Neural cell (in vitro differentiated cells): ENCODE data around the gene TRIM62. TPM values are rescaled to one million over a fixed set of nuclear protein-coding genes. Genes with fewer than 3 reads are reported as not detected.

Experiments
- H2AFZ ChIP-seq: fragments of 200-600, 300-800 bp; sonication (generic), shearing (Covaris generic); 2 replicates; pipeline ENCODE4 v1.6.0; 2014; ENCODE audit warnings: low read depth, mild to moderate bottlenecking, antibody characterized with exemption, low read length, moderate library complexity
- H3F3A ChIP-seq: fragments of 200-600 bp; shearing (Covaris generic); 2 replicates; pipeline ENCODE4 v1.6.1; 2016; ENCODE audit warnings: mild to moderate bottlenecking, moderate library complexity, mixed read lengths, antibody characterized with exemption, low read length; ENCODE audit not compliant: insufficient read depth, poor library complexity, severe bottlenecking
- H3K27ac ChIP-seq: fragments of 200-600, 300-800 bp; sonication (generic), shearing (Covaris generic); 2 replicates; pipeline ENCODE4 v1.5.1; 2014; ENCODE audit warnings: mild to moderate bottlenecking, low read length, moderate library complexity
- H3K27me3 ChIP-seq: fragments of 300-800, 200-600 bp; sonication (generic), shearing (Covaris generic); 2 replicates; pipeline ENCODE4 v1.6.0; 2014; ENCODE audit warnings: mild to moderate bottlenecking, low read depth, low read length, moderate library complexity; ENCODE audit not compliant: insufficient read depth
- H3K36me3 ChIP-seq: fragments of 300-800, 200-600 bp; sonication (generic), shearing (Covaris generic); 2 replicates; pipeline ENCODE4 v1.5.1; 2014; ENCODE audit warnings: mild to moderate bottlenecking, antibody characterized with exemption, low read length, moderate library complexity; ENCODE audit not compliant: insufficient read depth
- H3K4me2 ChIP-seq: fragments of 300-800, 200-600 bp; sonication (generic), shearing (Covaris generic); 2 replicates; pipeline ENCODE4 v1.6.0; 2014; ENCODE audit warnings: mild to moderate bottlenecking, low read length
- H3K4me3 ChIP-seq: fragments of 300-800, 200-600 bp; sonication (generic), shearing (Covaris generic); 2 replicates; pipeline ENCODE4 v1.5.1; 2014; ENCODE audit warnings: mild to moderate bottlenecking, low read length, moderate library complexity
- H3K79me2 ChIP-seq: fragments of 200-600 bp; shearing (Covaris generic); replicated peaks from 2 replicates; pipeline ENCODE4 v1.6.0; 2014; ENCODE audit warnings: mild to moderate bottlenecking, low read length, moderate library complexity; ENCODE audit not compliant: insufficient read depth
- H3K9ac ChIP-seq: fragments of 300-800, 200-600 bp; sonication (generic), shearing (Covaris generic); 2 replicates; pipeline ENCODE4 v1.6.1; 2016; ENCODE audit warnings: mild to moderate bottlenecking, low read length, mixed read lengths
- H3K9me2 ChIP-seq: fragments of 200-600 bp; shearing (Covaris generic); 2 replicates; pipeline ENCODE4 v1.6.1; 2016; ENCODE audit warnings: mild to moderate bottlenecking, low read length, mixed read lengths; ENCODE audit not compliant: insufficient read depth
- H3K9me3 ChIP-seq: fragments of 200-600, 300-800 bp; sonication (generic), shearing (Covaris generic); 2 replicates; pipeline ENCODE4 v1.6.1; 2016; ENCODE audit warnings: mild to moderate bottlenecking, mixed run types, low read length, moderate library complexity, mixed read lengths
- H4K20me1 ChIP-seq: fragments of 200-600 bp; shearing (Covaris generic); 2 replicates; pipeline ENCODE4 v1.6.1; 2016; ENCODE audit warnings: mild to moderate bottlenecking, mixed run types; ENCODE audit not compliant: insufficient read depth
- EP300 ChIP-seq: fragments of 450-650 bp; conservative IDR thresholded peaks from 2 replicates; pipeline ENCODE4 v1.6.1; 2014; ENCODE audit warnings: antibody characterized with exemption, mild to moderate bottlenecking, moderate library complexity; ENCODE audit not compliant: poor library complexity, severe bottlenecking
- EZH2 ChIP-seq: fragments of 200-600, 300-800 bp; shearing (Covaris generic), sonication (generic); IDR thresholded peaks from 2 replicates; pipeline ENCODE4 v1.6.1; 2014; ENCODE audit warnings: antibody characterized with exemption, low read length, borderline replicate concordance, mild to moderate bottlenecking; ENCODE audit not compliant: insufficient read depth, poor library complexity, severe bottlenecking
- MXI1 ChIP-seq: fragments of 450-650 bp; conservative IDR thresholded peaks from 2 replicates; pipeline ENCODE4 v1.6.1; 2014; ENCODE audit warnings: antibody characterized with exemption, mild to moderate bottlenecking; ENCODE audit not compliant: poor library complexity, severe bottlenecking
- POLR2AphosphoS5 ChIP-seq: IDR thresholded peaks from 2 replicates; pipeline ENCODE4 v1.6.1; 2012
- RAD21 ChIP-seq: fragments of 450-650 bp; conservative IDR thresholded peaks from 2 replicates; pipeline ENCODE4 v1.6.1; 2014; ENCODE audit warnings: antibody characterized with exemption, mild to moderate bottlenecking, moderate library complexity
- REST ChIP-seq: IDR thresholded peaks from 2 replicates; pipeline ENCODE4 v1.6.1; 2012; ENCODE audit warnings: borderline replicate concordance
- SMC3 ChIP-seq: fragments of 450-650 bp; conservative IDR thresholded peaks from 2 replicates; pipeline ENCODE4 v1.6.1; 2014; ENCODE audit warnings: antibody characterized with exemption, mild to moderate bottlenecking, moderate library complexity; ENCODE audit not compliant: poor library complexity
- TAF1 ChIP-seq: IDR thresholded peaks from 2 replicates; pipeline ENCODE4 v1.6.1; 2012; ENCODE audit warnings: low read depth
- polyA plus RNA-seq: library from polyadenylated mRNA; depleted of rRNA; stranded (reverse); fragments of >200 nt; gene quantifications from 2 replicates; pipeline ENCODE4 v1.2.3, GENCODE V29; 2014
- TF ChIP-seq, protein P1 (sequence below): fragments of 450-650 bp; IDR thresholded peaks from 2 replicates; pipeline ENCODE4 v1.5.1; 2014; ENCODE audit warnings: antibody characterized with exemption, mild to moderate bottlenecking, moderate library complexity; ENCODE audit not compliant: poor library complexity, severe bottlenecking

Gene TRIM62
- polyA plus RNA-seq, 1 donor from 2014 or later = 4.3 TPM

DNA sequence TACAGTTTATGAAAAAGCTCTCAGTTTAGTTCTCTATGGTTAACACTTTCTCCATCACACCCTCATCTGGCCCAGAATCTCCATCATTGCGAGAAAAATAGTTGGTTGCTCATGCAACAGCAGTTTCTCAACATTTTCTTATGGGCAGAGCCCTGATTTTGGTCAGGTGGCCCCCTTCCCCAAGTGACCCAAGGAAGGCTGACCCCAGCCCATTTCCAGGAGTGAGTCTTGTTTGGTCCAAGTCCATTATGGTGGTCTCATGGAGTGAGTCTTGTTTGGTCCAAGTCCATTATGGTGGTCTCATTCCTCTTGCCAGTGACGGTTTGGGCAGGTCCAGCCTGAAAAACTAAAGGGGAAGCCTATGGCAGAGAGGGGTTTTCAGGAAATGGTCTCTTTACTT is 1.5 kb upstream of the TRIM62 start:
- H3K27ac ChIP-seq = no peak overlapping the region
- H3K4me2 ChIP-seq = no peak overlapping the region
- no peaks in the 10 kb centered on the region for H3K79me2 ChIP-seq
- TF ChIP-seq RAD21 (no peak), SMC3 (no peak), TAF1 (no peak), MXI1 (no peak), REST (no peak), POLR2AphosphoS5 (no peak), EZH2 (no peak)
- TF ChIP-seq, protein P1, sequence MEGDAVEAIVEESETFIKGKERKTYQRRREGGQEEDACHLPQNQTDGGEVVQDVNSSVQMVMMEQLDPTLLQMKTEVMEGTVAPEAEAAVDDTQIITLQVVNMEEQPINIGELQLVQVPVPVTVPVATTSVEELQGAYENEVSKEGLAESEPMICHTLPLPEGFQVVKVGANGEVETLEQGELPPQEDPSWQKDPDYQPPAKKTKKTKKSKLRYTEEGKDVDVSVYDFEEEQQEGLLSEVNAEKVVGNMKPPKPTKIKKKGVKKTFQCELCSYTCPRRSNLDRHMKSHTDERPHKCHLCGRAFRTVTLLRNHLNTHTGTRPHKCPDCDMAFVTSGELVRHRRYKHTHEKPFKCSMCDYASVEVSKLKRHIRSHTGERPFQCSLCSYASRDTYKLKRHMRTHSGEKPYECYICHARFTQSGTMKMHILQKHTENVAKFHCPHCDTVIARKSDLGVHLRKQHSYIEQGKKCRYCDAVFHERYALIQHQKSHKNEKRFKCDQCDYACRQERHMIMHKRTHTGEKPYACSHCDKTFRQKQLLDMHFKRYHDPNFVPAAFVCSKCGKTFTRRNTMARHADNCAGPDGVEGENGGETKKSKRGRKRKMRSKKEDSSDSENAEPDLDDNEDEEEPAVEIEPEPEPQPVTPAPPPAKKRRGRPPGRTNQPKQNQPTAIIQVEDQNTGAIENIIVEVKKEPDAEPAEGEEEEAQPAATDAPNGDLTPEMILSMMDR = no peak
- H3K9ac ChIP-seq = no peak overlapping the region
- no peaks in the 10 kb centered on the region for H4K20me1 ChIP-seq
- no peak overlapping the region for H2AFZ ChIP-seq
- H3K36me3 ChIP-seq = no peaks in the 10 kb centered on the region
- H3K9me3 ChIP-seq = no peaks in the 10 kb centered on the region
- H3K4me3 ChIP-seq = no peak overlapping the region
- no peaks in the 10 kb centered on the region for H3K27me3 ChIP-seq
- H3K9me2 ChIP-seq = no peaks in the 10 kb centered on the region
- no peaks in the 10 kb centered on the region for H3F3A ChIP-seq

GRCh38 chr1:33182896-33183295 is 1.1 kb upstream of the TRIM62 start:
- no peaks in the 10 kb centered on the region for H3K9me2 ChIP-seq
- no peaks in the 10 kb centered on the region for H3F3A ChIP-seq
- H3K36me3 ChIP-seq = no peaks in the 10 kb centered on the region
- H3K9ac ChIP-seq = no peak overlapping the region
- no peaks in the 10 kb centered on the region for H3K27me3 ChIP-seq
- no peaks in the 10 kb centered on the region for H3K9me3 ChIP-seq
- no peaks in the 10 kb centered on the region for H3K79me2 ChIP-seq
- H3K4me2 ChIP-seq = no peak overlapping the region
- H3K4me3 ChIP-seq = no peak overlapping the region
- no peak overlapping the region for H2AFZ ChIP-seq
- TF ChIP-seq EZH2 = no peak
- TF ChIP-seq MXI1 = no peak
- TF ChIP-seq REST = no peak
- no peak for TF ChIP-seq EP300
- no peak for TF ChIP-seq RAD21
- TF ChIP-seq SMC3 = no peak
- no peak for TF ChIP-seq TAF1
- TF ChIP-seq POLR2AphosphoS5 = no peak
- TF ChIP-seq, protein P1 = no peak
- no peak overlapping the region for H3K27ac ChIP-seq
- H4K20me1 ChIP-seq = no peaks in the 10 kb centered on the region
